Activated naive CD8-positive, alpha-beta T cell (primary cell): ENCODE measurements around the gene CBR4.
"Not testable (repeated sequence)": the region's sequence is repeated elsewhere in the genome, so short reads cannot be mapped to it uniquely, and the experiment has no call there.

Source experiments
- H3K27ac Mint-ChIP-seq: one replicate; pipeline ENCODE4 v1.8.0; 2021; ENCODE audit warnings: mixed read lengths
- H3K27me3 Mint-ChIP-seq: one replicate; pipeline ENCODE4 v1.8.0; 2021; ENCODE audit warnings: mixed read lengths
- H3K36me3 Mint-ChIP-seq: one replicate; pipeline ENCODE4 v1.8.0; 2021; ENCODE audit warnings: mixed read lengths
- H3K4me1 Mint-ChIP-seq: one replicate; pipeline ENCODE4 v1.8.0; 2021; ENCODE audit warnings: low read depth, mixed read lengths
- H3K4me3 Mint-ChIP-seq: one replicate; pipeline ENCODE4 v1.8.0; 2021; ENCODE audit warnings: mild to moderate bottlenecking, mixed read lengths
- H3K9me3 Mint-ChIP-seq: one replicate; pipeline ENCODE4 v1.8.0; 2021; ENCODE audit warnings: low read depth, mixed read lengths

The CBR4 gene

GRCh38 chr4:169040559-169041261 lies 30.7 kb upstream of the CBR4 start:
- no peak overlapping the region for H3K27ac Mint-ChIP-seq
- no peaks in the 10 kb centered on the region for H3K4me1 Mint-ChIP-seq
- no peak overlapping the region for H3K4me3 Mint-ChIP-seq
- no peaks in the 10 kb centered on the region for H3K27me3 Mint-ChIP-seq
- H3K9me3 Mint-ChIP-seq: no peaks in the 10 kb centered on the region
- H3K36me3 Mint-ChIP-seq: no peaks in the 10 kb centered on the region

GRCh38 chr4:169039251-169039954 lies 29.3 kb upstream of the CBR4 start:
- no peaks in the 10 kb centered on the region for H3K36me3 Mint-ChIP-seq
- no peaks in the 10 kb centered on the region for H3K4me1 Mint-ChIP-seq
- H3K27me3 Mint-ChIP-seq: no peaks in the 10 kb centered on the region
- H3K27ac Mint-ChIP-seq: no peak overlapping the region
- no peak overlapping the region for H3K4me3 Mint-ChIP-seq
- H3K9me3 Mint-ChIP-seq: no peaks in the 10 kb centered on the region

GRCh38 chr4:169037506-169037905 lies 27.5 kb upstream of the CBR4 start:
- H3K27me3 Mint-ChIP-seq: no peaks in the 10 kb centered on the region
- H3K36me3 Mint-ChIP-seq: no peaks in the 10 kb centered on the region
- H3K9me3 Mint-ChIP-seq: no peaks in the 10 kb centered on the region
- H3K4me1 Mint-ChIP-seq: no peaks in the 10 kb centered on the region
- H3K4me3 Mint-ChIP-seq: no peak overlapping the region
- no peak overlapping the region for H3K27ac Mint-ChIP-seq

GRCh38 chr4:169035871-169036620 lies 26.0 kb upstream of the CBR4 start:
- not testable (repeated sequence) for H3K4me1 Mint-ChIP-seq, H3K27me3 Mint-ChIP-seq, H3K36me3 Mint-ChIP-seq, H3K4me3 Mint-ChIP-seq, H3K27ac Mint-ChIP-seq, H3K9me3 Mint-ChIP-seq

GRCh38 chr4:169033660-169034059 lies 23.6 kb upstream of the CBR4 start:
- no peak overlapping the region for H3K4me3 Mint-ChIP-seq
- H3K27me3 Mint-ChIP-seq: peaks cover 2% of the 10 kb centered on the region
- no peaks in the 10 kb centered on the region for H3K9me3 Mint-ChIP-seq
- no peaks in the 10 kb centered on the region for H3K4me1 Mint-ChIP-seq
- no peak overlapping the region for H3K27ac Mint-ChIP-seq
- H3K36me3 Mint-ChIP-seq: no peaks in the 10 kb centered on the region

- Mint-ChIP-seq H3K9me3 (no peaks in the 10 kb centered on the region), H3K27ac (no peak overlapping the region), H3K4me3 (no peak overlapping the region), H3K4me1 (no peaks in the 10 kb centered on the region), H3K36me3 (no peaks in the 10 kb centered on the region), H3K27me3 (peaks cover 2% of the 10 kb centered on the region)
Measured at GRCh38 chr4:169032883-169033645, 23.0 kb upstream of the CBR4 start.

GRCh38 chr4:169032194-169032593 lies 22.1 kb upstream of the CBR4 start:
- H3K9me3 Mint-ChIP-seq: no peaks in the 10 kb centered on the region
- H3K27ac Mint-ChIP-seq: no peak overlapping the region
- H3K36me3 Mint-ChIP-seq: no peaks in the 10 kb centered on the region
- peaks cover 2% of the 10 kb centered on the region for H3K27me3 Mint-ChIP-seq
- no peaks in the 10 kb centered on the region for H3K4me1 Mint-ChIP-seq
- H3K4me3 Mint-ChIP-seq: no peak overlapping the region

- no peak overlapping the region for H3K27ac Mint-ChIP-seq
- peaks cover 2% of the 10 kb centered on the region for H3K27me3 Mint-ChIP-seq
- H3K4me3 Mint-ChIP-seq: no peak overlapping the region
- no peaks in the 10 kb centered on the region for H3K9me3 Mint-ChIP-seq
- H3K36me3 Mint-ChIP-seq: no peaks in the 10 kb centered on the region
- H3K4me1 Mint-ChIP-seq: no peaks in the 10 kb centered on the region
Measured at GRCh38 chr4:169031392-169031791, 21.3 kb upstream of the CBR4 start.

GRCh38 chr4:169030562-169030982 lies 20.5 kb upstream of the CBR4 start:
- Mint-ChIP-seq H3K27me3 (peaks cover 8% of the 10 kb centered on the region), H3K4me3 (no peak overlapping the region), H3K4me1 (no peaks in the 10 kb centered on the region), H3K27ac (no peak overlapping the region), H3K36me3 (no peaks in the 10 kb centered on the region), H3K9me3 (no peaks in the 10 kb centered on the region)

- H3K9me3 Mint-ChIP-seq: no peaks in the 10 kb centered on the region
- H3K27me3 Mint-ChIP-seq: peaks cover 8% of the 10 kb centered on the region
- H3K36me3 Mint-ChIP-seq: no peaks in the 10 kb centered on the region
- no peaks in the 10 kb centered on the region for H3K4me1 Mint-ChIP-seq
- H3K4me3 Mint-ChIP-seq: no peak overlapping the region
- H3K27ac Mint-ChIP-seq: no peak overlapping the region
Measured at GRCh38 chr4:169029947-169030346, 19.9 kb upstream of the CBR4 start.

- Mint-ChIP-seq H3K27ac (no peak overlapping the region), H3K4me3 (no peak overlapping the region), H3K36me3 (no peaks in the 10 kb centered on the region), H3K27me3 (peaks cover 8% of the 10 kb centered on the region), H3K9me3 (no peaks in the 10 kb centered on the region), H3K4me1 (no peaks in the 10 kb centered on the region)
Measured at GRCh38 chr4:169027663-169028062, 17.6 kb upstream of the CBR4 start.

GRCh38 chr4:169025184-169025583 lies 15.1 kb upstream of the CBR4 start:
- Mint-ChIP-seq H3K27ac (no peak overlapping the region), H3K9me3 (no peaks in the 10 kb centered on the region), H3K4me1 (no peaks in the 10 kb centered on the region), H3K27me3 (peaks cover 10% of the 10 kb centered on the region), H3K4me3 (no peak overlapping the region), H3K36me3 (no peaks in the 10 kb centered on the region)

GRCh38 chr4:169024762-169025161 lies 14.7 kb upstream of the CBR4 start:
- H3K27me3 Mint-ChIP-seq: peaks cover 12% of the 10 kb centered on the region
- no peaks in the 10 kb centered on the region for H3K4me1 Mint-ChIP-seq
- no peak overlapping the region for H3K4me3 Mint-ChIP-seq
- H3K9me3 Mint-ChIP-seq: no peaks in the 10 kb centered on the region
- H3K27ac Mint-ChIP-seq: no peak overlapping the region
- H3K36me3 Mint-ChIP-seq: no peaks in the 10 kb centered on the region

GRCh38 chr4:169018406-169018805 lies 8.4 kb upstream of the CBR4 start:
- Mint-ChIP-seq H3K36me3 (no peaks in the 10 kb centered on the region), H3K9me3 (no peaks in the 10 kb centered on the region), H3K27ac (no peak overlapping the region), H3K27me3 (peaks cover 8% of the 10 kb centered on the region), H3K4me1 (no peaks in the 10 kb centered on the region), H3K4me3 (no peak overlapping the region)

GRCh38 chr4:169017971-169018370 lies 7.9 kb upstream of the CBR4 start:
- Mint-ChIP-seq H3K4me3 (no peak overlapping the region), H3K9me3 (no peaks in the 10 kb centered on the region), H3K4me1 (no peaks in the 10 kb centered on the region), H3K27me3 (peaks cover 8% of the 10 kb centered on the region), H3K36me3 (no peaks in the 10 kb centered on the region), H3K27ac (no peak overlapping the region)
